H1 (cell line): ENCODE measurements around the gene SMYD1. TPM values are rescaled to one million over a fixed set of nuclear protein-coding genes. Genes with fewer than 3 reads are reported as not detected.

Experiments
- ASH2L ChIP-seq: fragments of 200-600, 300-600 bp; sonication (generic); IDR thresholded peaks from one replicate; pipeline ENCODE4 v1.7.1; 2017; ENCODE audit warnings: low read length
- CBX8 ChIP-seq: fragments of 300-800, 300-1000 bp; sonication (generic); IDR thresholded peaks from 2 replicates; pipeline ENCODE4 v1.7.1; 2016; ENCODE audit warnings: low read depth, low read length, borderline replicate concordance
- CHD2 ChIP-seq: IDR thresholded peaks from 2 replicates; pipeline ENCODE4 v1.6.1; 2012; ENCODE audit warnings: low read length, improper control_type of control experiment
- E2F6 ChIP-seq: IDR thresholded peaks from 2 replicates; pipeline ENCODE4 v1.6.1; 2012; ENCODE audit warnings: inconsistent platforms
- FOSL1 ChIP-seq: IDR thresholded peaks from 2 replicates; pipeline ENCODE4 v1.6.1; 2011; ENCODE audit warnings: mild to moderate bottlenecking, low read depth, low read length, moderate library complexity; ENCODE audit not compliant: insufficient read depth
- MAFK ChIP-seq: IDR thresholded peaks from 2 replicates; pipeline ENCODE4 v1.6.1; 2012; ENCODE audit warnings: low read depth, mild to moderate bottlenecking, improper control_type of control experiment, low read length
- TAF7 ChIP-seq: optimal IDR thresholded peaks from 2 replicates; pipeline ENCODE3; 2011; ENCODE audit warnings: low read depth, mild to moderate bottlenecking, inconsistent platforms, low read length, moderate library complexity, borderline replicate concordance
- USF2 ChIP-seq: IDR thresholded peaks from 2 replicates; pipeline ENCODE4 v1.6.1; 2011; ENCODE audit warnings: low read length, improper control_type of control experiment
- polyA plus RNA-seq, 7 experiments: library from polyadenylated mRNA; depleted of rRNA in 3 of 7; stranded (reverse) in 5 of 7; unstranded in 2 of 7; fragments of >200 nt in 5 of 7; fragments of 200-250 nt in 2 of 7; gene quantifications; 1 replicate in 5 of 7; 2 replicates in 1 of 7; 4 replicates in 1 of 7; pipeline versions ENCODE4 v1.2.1 to v1.2.3, GENCODE V29; 2011 to 2013; ENCODE audit warnings: missing spikeins in 2 of 7, mixed read lengths in 2 of 7
- total RNA-seq: library from RNA; stranded (reverse); fragmentation: NEBNext Ultra II Directional; extraction: Animal tissue kit (Norgen Biotek cat#: 25700); gene quantifications from 2 replicates; pipeline ENCODE4 v1.2.1, GENCODE V29; 2021

Gene SMYD1
- total and polyA plus RNA-seq, 2 of the 8 experiments (the other 6 are each of a cell fraction or from before 2014, with no cell fraction given) = 0.06 TPM; not detected in 1

DNA sequence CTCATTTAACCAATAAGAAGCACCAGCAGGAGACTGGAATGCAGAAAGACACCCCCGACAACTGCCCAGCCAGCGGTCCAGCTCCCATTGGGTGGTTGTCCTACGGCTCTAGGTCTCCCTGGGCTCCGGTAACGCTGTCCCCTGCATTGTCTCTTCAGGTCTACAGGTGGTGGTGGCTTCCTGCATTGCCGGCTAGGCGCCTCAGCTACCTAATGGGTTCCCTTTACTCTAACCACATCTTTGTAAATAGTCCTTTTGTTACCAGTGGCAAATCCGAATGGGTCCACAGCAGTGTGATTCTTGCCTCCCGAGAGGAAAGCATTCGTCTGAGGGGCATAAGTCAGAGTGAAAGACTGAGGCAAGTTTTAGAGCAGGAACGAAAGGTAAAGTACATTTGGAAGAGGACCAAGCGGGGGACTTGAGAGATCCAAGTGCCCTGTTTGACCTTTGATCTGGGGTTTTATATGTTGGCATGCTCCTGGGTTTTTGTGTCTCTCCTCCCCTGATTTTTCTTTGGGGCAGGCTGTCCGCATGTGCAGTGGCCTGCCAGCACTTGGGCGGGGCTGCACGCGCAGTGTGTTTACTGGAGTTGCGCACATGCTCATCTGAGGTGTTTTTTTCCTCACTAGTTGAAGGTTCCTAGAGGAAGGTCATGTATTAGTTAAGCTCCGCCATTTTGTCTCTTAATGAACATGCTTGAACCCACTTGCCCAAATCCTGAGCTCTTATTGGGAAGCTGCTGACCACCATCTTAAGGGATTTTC is 49.2 kb downstream of the SMYD1 start (continued):
- TF ChIP-seq USF2 (no peak), MAFK (no peak), CHD2 (no peak), FOSL1 (no peak), E2F6 (no peak), TAF7 (no peak), CBX8 (no peak), ASH2L (no peak)
